HG02763 (cell line): Measurements from ENCODE around the gene KLHL10.

Experiments
- ATAC-seq: cut with Tn5 transposase; IDR thresholded peaks from one replicate; pipeline ENCODE4 v1.9.1; 2021; ENCODE audit warnings: mild to moderate bottlenecking, moderate library complexity; ENCODE audit not compliant: unreplicated experiment

Gene KLHL10

DNA sequence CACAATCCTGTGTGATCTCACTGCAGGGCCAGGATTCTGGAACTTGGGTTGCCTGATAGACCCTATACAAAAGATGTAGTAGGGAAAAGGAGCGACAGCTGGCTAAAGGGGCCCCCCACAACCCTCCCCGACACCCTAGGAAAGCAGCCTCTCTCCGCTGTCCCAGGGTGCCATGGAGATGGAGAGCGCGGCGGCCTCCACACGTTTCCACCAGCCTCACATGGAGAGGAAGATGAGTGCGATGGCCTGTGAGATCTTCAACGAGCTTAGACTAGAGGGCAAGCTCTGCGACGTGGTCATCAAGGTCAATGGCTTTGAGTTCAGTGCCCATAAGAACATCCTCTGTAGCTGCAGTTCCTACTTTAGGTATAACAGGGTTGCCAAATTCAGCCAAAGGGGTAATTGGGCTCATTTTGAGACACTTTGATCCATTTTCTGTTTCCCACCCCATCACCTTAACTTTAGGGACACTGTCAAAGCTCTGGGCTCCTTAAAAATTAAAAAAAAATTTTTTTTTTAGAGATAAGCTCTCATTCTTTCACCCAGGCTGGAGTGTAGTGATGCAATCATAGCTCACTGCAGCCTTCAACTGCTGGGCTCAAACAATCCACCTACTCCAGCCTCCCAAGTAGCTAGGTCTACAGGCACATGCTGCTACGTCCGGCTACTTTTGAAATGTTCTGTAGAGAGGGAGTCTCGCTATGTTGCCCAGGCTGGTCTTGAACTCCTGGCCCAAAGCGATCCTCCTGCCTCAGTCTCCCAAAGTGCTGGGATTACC, at the start of gene KLHL10:
Gene KLHL10, plus strand, starts transcription at position 65 of the 778 bp plus-strand sequence. Its CDS starts 108 bp downstream, at position 173.
- no peak for ATAC-seq

DNA sequence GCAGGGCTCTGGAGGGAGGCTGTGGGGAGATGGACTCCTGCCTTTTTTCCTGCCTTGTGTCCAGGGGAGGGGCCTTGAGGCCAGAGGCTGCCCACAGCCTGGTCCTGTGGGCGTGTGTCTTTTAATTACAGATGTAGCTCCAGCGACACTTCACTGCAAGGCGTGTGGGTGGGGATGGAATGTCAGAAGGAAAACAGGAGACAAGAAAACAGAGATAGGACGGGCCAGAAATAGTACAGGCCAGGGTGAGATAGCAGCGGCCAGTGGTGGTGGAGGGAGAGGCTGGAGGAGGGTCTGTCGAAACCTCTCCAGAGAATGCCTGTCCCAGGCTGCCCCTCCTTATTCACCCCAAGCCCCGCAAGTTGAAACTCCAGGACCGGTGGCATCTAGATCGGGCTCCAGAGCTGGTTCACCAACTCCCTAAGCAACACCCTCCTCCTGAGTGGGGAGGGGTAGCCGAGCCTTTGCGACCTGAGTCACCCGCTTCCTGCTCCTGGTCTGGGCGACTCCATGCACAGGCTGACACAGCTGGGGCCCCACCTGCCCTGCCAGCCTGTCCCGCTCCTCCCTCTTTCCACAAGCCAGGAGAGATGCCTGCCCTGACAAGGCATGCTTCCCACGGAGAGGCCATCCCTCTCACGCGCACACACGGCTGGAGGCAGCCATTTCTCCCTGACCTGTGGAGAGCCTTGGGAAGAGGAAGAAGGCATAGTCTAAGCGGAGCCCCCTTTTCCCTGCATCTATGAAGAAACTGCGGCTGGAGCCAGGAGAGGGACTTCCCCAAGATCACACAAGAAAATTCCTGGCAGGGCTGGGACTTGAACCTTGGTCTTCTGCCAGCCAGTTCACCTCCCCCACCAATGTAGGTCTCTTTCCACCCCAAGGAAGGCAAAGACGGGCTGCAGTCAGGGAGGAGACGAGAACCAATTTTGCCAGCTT, 44.5 kb upstream of the KLHL10 start:
- no peak for ATAC-seq

DNA sequence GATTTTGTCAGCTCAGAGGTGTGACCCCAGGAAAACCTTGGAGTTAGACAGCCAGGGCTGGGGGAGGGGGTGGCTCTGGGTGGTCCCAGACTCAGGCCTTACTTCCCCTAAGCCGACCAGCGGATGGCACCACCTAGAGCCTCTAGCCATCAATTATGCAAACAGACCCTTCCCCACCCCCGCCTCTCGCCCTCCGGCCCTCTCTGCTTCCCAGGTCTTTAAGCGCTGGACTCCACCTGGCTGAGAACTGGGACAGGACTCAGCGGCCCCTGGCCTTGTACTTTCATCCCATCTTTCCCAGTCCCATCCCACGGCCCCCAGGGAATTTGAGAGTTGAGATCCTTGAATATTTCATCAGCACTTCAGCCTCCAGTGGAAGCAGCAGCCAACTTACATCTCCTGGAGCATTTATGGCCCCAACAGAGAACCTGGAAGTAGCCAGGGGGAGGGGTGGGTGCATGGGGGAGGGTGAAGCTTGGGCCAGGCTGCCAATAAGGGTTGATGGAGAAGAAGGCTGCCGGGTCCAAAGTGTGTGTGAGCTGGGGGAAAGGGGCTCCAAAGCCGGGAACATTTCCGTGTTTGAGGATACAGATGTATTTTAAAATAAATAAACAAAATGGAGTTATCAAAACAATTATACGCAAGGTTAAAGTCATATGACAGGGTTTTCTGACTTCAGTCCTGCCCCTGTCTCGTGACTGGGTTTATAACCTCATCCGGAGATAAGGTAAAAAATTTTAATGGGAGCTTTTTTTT, 43.7 kb upstream of the KLHL10 start:
- no peak for ATAC-seq

DNA sequence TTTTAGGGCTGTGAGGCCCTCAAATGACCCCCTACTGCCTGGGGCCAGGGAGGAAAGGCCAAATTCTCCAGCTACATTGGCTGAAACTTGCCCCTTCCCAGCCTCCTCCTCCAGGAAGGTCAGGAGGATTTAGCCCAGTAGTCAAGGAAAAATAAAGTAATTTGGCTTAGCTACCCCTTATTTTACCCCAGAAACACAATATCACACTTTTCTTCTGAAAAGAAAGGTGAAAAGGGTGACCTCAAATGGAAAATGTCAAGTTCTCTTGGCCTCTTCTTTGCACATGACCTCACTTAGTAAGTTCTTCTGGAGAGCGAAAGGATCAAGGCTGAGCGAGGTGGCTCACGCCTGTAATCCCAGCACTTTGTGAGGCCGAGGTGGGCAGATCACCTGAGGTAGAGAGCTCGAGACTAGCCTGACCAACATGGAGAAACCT, 43.1 kb upstream of the KLHL10 start:
- no peak for ATAC-seq

DNA sequence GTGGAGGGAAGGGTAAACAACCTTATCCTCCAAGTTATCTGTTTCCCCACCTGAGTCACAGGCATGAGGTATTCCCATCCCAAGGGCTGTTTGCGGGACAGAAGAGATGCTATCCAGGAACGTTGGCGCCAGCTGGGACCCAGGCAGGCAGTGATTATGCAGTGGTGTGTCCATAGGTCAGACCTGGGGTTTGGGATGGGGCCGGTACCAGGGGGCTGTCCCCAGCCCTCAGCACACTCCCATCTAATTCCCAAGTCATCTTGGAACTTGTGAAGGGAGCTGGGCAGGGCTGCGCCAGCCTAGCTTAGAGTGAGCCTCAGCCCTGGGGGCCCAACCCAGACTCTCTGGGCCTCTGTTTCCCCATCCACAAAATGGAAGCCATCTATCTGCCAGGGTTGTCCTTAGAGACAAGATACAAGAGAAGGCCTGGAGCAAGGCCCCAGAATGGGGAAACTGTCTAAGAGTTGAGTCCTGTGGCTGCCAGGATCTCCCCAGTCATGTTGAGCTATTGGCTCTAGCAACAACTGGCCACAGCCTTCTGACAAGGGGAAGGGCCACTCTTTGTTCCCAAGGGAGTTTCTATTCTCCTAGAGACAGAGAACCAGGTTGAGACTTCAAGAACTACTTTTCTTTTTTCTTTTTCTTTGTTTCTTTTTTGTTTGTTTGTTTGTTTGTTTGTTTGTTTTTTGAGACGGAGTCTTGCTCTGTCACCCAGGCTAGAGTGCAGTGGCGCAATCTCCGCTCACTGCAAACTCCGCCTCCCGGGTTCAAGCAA, 41.3 kb upstream of the KLHL10 start:
- no peak for ATAC-seq

DNA sequence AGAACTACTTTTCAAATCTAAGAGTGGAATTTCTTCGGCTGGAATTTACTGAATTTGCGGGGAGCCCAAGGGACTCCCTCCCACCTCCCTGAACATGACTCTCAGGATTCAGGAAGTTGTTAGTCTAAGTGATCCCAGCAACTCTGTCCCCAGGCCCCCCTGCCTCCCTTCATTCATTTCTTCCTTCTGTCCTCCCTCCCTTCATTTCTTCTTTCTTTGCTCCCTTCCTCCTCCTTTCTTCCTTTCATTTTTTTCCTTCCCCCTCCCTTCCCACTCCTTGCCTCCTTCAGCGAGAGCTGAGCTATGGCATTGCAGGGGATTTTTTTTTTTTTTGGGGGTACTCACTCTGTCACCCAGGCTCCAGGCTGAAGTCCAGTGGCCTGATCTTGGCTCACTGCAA, 40.2 kb upstream of the KLHL10 start:
- no peak for ATAC-seq

DNA sequence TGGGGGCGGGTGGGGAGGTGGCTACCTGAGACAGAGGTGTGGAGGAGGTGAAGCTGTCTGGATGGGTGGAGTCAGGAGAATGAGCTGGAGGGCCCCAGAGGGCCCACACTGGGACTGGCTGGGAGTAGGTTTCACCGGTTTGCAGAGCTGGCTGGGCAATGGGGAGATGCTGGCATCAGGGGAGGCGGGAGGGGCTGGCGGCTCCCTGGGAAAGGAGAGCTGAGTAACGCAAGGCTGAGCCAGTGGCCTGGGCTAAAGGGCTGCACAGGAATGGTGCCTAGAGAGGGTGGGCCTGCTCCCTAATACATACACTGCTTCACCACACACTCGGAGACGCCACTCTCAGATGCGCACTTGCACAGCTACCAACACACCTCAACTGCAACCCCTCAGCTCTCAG, 38.3 kb upstream of the KLHL10 start:
- ATAC-seq: no peak

DNA sequence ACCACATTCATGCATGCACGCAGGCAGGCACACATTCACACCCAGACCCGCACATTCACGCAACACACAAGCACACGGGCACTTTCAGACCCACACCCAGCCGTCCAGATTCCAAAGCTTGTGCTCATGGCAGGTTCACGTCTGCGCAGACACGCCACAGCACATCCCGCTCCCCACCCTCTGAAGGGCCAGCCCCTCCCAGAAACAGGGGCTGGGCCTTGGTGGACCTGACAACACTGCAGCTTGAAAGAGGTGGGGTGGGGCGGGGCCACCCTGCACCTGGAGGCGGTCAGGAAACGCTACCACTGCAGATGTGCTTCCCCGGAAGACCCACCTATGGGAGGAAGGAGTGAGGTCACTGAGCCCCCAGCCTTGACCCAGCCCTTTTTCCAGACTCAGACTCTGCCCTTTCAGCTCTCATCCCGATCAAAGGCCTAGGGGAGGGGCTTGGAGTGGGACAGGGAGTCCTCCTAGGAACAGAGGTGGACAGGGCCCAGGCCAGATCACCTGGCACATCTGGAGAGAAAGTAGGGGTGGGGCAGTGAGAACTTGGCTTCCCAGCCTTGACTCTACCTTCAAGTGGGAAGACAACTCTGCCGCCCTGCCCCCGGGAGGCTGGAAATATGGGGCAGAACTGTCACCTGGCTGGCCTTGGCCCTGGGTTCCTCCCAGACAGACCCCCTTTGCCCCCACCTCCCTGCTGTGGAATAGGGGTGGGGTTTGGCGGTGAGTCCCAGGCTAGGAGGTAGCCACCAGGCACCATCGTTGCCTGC, 36.8 kb upstream of the KLHL10 start:
- no peak for ATAC-seq

DNA sequence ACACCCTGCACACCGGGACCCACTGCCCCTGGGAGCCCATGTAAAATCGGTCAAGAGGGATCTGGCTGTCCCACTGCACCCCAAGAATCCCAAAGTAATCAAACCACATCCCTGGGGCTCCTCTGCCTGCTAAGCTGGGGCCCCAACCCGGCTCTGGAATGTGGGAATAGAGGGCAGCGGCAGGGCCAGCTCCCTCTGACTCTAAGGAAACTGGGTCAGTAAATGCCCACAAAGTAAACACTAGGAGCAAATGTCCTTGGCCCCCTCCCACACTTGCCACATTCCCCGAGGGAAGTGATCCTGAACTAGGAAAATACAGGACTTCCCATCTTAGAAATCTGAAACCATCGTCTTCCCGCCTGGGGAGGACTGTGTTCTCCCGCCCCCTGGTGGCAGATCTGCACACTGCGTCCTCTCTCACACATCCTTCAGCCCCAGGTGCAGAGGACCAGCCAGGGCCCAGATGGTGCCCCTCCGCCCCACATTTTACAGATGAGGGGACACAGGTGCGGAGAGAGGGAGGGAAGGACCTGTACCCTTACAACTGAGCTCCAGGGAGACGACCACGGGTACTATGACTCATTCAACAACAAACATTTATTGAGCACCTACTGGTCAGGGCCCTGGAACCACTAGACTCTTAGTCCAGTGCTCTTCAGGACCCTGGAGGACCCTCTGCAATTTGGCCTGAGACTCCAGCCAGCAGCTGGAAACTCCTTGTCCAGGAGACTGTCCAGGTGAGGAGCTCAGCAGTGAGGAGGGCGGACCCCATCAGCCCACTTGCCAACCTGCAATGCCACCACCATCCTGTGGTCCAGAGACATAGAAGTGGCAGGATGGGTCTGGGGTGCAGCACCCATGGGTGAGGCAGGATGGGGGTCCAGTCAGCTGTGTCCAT, 36.0 kb upstream of the KLHL10 start:
- no peak for ATAC-seq

DNA sequence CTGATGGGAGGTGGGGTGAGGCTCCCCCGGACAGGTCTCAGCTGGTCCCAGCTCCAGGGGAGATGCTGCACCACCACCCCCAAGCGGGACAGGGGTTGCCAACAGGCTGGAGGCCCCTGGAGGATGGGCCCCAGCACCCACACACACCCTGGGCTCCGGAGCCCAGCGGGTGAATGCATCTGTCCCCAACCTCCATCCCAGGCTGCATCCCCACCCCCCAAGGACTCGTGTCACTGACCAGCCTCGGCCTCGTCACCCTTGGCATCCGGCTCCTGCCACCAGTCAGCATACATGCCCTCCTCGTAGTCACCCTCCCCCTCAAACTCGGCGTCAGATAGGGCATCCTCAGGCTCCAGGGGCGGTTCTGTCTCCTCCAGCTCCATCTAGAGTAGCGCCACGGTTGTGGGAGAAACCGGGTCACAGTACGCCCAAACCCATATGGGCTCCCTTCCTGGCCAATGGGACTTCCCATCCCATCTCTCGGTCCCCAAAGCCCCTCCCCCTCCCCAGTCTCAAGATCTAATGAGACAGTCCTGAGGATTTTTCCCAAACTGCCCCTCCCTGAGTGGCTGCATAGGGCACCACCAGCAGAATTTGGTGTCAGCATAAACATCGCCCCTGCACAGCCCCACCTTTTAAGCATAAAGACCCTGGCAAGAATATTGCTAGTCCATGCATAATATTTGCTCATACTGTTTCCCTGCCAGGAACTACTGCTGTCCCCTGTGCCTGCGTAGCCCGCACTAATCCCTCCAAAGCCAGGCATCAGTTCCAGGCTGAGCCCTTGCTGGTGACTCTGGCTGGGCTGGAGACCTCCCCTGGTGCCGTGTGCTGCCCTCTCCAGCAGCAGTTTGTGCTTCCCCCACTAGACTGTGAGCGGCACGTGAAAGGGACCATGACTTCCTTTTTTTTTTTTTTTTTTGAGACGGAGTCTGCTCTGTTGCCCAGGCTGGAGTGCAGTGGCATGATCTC, 34.3 kb upstream of the KLHL10 start:
- ATAC-seq: no peak

DNA sequence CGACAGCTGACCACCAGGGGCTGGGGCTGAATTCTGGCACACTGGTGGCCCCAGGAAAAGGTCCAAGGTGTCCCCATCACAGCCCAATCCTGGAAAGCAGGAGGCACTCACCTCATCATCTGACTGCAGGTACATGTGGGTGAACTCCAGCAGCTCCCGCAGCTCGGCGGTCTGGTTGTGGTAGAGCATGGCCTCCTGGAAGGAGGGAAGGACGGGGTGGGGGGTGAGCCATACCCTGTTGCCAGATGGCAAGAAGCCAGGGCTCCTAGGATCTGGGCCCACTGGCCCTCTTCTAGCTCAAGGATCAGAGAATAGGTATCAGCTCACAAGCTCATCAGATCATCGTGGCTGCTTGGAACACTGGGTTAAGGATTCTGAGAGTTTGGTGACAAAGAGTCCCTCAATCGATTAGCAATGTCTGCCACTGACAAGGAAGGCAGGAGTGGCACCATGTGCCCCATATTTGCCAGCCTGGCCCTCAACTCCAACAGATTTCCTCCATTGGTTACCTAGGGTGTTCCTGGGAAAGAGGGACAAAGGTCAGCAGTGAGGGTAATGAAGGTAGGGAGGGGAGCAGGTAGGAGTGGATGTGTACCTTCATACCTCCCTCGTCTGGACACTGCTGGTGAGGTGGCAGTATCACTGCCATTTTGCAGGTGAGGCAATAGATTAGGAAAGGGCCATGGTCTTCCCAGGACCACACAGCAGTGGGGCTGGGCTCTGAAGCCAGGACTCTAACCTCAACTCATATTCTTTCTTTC, 30.8 kb upstream of the KLHL10 start:
- ATAC-seq: no peak

DNA sequence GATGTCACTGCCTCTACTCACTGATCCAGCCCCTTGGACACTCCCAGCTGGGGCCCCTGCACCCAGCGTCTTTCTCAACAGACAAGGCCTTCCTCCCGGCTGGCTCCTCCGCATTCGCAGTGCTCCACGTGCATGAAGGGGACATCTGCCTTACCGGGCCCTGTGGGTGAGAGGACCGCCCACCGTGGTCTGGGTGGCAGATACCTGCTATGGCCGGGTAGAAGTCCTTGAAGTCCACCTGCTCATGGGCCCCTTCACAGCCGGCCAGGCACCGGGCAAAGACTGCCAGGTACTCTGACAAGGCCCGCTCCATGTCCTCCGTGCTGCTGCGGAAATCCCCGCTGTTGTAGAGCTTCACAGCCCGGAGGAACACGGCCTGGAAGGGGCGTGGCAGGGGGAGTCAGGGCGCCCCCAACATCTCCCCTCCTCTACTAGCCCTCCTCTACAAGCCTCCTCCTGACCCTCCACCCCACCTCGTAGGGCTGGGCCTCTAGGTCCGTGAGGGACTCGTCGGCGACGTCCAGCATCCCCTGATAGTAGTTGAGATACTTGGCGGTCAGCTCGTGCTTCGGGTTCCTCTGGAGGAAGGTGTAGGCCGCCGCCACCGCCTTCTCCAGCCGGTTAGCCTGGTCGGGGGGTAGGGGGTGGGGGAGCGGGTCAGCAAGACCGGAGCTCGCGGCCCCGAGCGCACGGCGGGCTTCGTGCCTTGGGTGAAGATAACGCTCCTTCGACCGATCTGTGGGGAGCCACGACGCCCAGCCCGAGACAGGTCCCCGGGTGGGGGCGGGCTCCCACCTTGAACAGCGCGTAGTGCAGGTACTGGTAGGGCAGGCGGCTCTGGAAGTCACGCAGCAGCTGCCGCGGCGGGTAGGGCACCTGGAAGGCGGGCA, 26.7 kb upstream of the KLHL10 start:
- no peak for ATAC-seq

DNA sequence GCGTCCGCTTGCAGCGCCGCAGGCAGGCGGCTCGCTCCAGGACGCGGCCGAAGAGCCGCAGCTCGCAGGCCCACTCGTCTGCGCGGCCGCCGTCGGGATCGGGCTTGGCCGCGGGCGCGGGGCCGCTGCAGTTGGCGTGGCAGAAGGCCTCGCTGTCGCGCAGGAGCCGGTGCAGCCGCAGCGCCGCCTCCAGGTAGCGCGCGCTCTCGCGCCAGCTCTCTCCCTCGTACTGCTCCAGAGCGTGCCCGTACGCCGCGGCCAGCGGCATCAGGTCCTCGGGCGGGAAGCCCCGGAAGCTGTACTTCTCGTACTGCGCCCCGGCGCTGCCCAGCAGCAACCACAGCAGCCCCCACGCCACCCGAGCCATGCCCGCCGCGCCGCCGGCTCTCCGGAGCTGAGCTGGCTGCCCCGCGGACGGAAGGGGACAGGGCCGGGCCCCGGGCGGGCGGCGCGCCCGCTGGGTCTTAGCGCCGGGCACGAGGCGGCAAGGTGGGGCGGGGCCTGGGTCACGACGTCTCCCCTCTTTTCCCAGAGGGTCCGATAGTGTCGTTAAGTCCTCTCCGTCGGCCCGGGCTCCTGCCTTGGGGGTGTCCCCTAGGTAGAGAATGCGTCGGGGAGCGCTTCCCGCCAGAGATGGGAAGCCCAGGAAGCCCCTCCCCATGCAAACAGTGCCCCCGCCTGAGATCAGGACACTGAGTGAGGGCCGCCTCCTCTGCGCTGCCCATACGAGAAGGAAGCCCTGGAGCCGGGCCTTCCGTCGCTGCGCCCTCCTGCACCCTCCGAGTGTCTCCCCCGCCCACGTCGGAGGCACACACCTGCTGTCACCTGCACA, 25.9 kb upstream of the KLHL10 start, which contains the start of gene P3H4:
Gene P3H4, minus strand, starts transcription at position 401 of the 832 bp plus-strand sequence. Its CDS starts 34 bp downstream, at position 367.
- peak; percentile 51 for ATAC-seq

DNA sequence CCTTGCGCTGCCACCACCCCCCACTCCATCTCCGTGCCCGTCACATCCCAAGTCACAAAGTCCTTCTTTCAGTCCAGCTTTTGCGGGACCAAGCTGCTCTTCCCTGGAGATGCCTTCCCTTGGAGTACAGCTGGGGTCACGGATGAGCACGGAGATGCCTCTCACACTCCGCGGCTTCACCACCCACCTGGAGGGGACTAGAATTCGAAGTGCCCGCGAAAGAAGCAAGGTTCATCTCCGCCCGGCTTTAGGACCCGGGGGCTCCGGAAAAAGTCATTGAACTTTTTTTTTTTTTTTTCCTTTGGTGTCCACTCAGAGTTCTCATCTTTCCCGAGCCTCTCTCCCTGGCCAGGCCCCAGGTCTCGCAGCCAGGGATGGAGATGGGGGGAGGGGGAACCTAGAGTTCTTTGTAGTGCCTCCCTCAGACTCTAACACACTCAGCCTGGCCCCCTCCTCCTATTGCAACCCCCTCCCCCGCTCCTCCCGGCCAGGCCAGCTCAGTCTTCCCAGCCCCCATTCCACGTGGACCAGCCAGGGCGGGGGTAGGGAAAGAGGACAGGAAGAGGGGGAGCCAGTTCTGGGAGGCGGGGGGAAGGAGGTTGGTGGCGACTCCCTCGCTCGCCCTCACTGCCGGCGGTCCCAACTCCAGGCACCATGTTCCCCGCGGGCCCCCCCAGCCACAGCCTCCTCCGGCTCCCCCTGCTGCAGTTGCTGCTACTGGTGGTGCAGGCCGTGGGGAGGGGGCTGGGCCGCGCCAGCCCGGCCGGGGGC, 25.1 kb upstream of the KLHL10 start, which contains the start of gene FKBP10:
Gene FKBP10, plus strand, starts transcription at position 624 of the 771 bp plus-strand sequence. Its CDS starts 31 bp downstream, at position 655.
- ATAC-seq: no peak
